Activated T-cell treated with anti-CD3 and anti-CD28 coated beads for 1 hour (primary cell): ENCODE measurements around the gene CDC42BPA.

Experiments used
- DNase-seq: peaks from one replicate; pipeline ENCODE4 v3.0.0-alpha.2; 2020; ENCODE audit warnings: low read depth

The CDC42BPA gene

GRCh38 chr1:226994586-226995364 is 323.5 kb downstream of the CDC42BPA start:
- no peak for DNase-seq

- DNase-seq: no peak
Observed at GRCh38 chr1:226993814-226994585, 324.3 kb downstream of the CDC42BPA start.

GRCh38 chr1:226991920-226992319 is 326.4 kb downstream of the CDC42BPA start:
- no peak for DNase-seq

- DNase-seq: peak; percentile 24
Observed at GRCh38 chr1:226990133-226990716, 328.1 kb downstream of the CDC42BPA start.

- no peak for DNase-seq
Observed at GRCh38 chr1:226989085-226989920, 329.0 kb downstream of the CDC42BPA start.

GRCh38 chr1:226988334-226988666 is 330.0 kb downstream of the CDC42BPA start:
- DNase-seq: no peak

GRCh38 chr1:226987623-226988333 is 330.5 kb downstream of the CDC42BPA start:
- no peak for DNase-seq

- no peak for DNase-seq
Observed at GRCh38 chr1:226987179-226987536, 331.1 kb downstream of the CDC42BPA start.

- DNase-seq: no peak
Observed at GRCh38 chr1:226986496-226987178, 331.7 kb downstream of the CDC42BPA start.

GRCh38 chr1:226985839-226986463 is 332.3 kb downstream of the CDC42BPA start:
- DNase-seq: no peak

GRCh38 chr1:226985239-226985838 is 333.0 kb downstream of the CDC42BPA start:
- DNase-seq: no peak

- DNase-seq: no peak
Observed at GRCh38 chr1:226984521-226985238, 333.6 kb downstream of the CDC42BPA start.

- DNase-seq: no peak
Observed at GRCh38 chr1:226983992-226984364, 334.3 kb downstream of the CDC42BPA start.

- DNase-seq: no peak
Observed at GRCh38 chr1:226983247-226983991, 334.9 kb downstream of the CDC42BPA start.

- no peak for DNase-seq
Observed at GRCh38 chr1:226982451-226983177, 335.7 kb downstream of the CDC42BPA start.

GRCh38 chr1:226981838-226982237 is 336.5 kb downstream of the CDC42BPA start:
- DNase-seq: no peak

- DNase-seq: no peak
Observed at GRCh38 chr1:226981386-226981817, 336.9 kb downstream of the CDC42BPA start.
